T-helper 17 cell (primary cell): ENCODE measurements around the gene YPEL3. TPM values are rescaled to one million over a fixed set of nuclear protein-coding genes. Genes with fewer than 3 reads are reported as not detected.

Experiments
- ATAC-seq: fragments of 150-1000 bp; cut with Tn5 transposase; 2 replicates; pipeline ENCODE4 v1.10.0; 2021; ENCODE audit warnings: mild to moderate bottlenecking, moderate library complexity
- DNase-seq, 3 donors: peaks; one replicate each; pipeline versions ENCODE4 v3.0.0 to v3.0.0-alpha.2; 2020 to 2021
- H3K9me3 ChIP-seq: one replicate; pipeline ENCODE4 v1.7.0; 2013; ENCODE audit warnings: low read length, mild to moderate bottlenecking; ENCODE audit not compliant: control insufficient read depth, poor library complexity, severe bottlenecking
- H3K27ac Mint-ChIP-seq: one replicate; pipeline ENCODE4 v1.8.0; 2022; ENCODE audit warnings: mild to moderate bottlenecking, moderate library complexity, mixed read lengths
- H3K27me3 Mint-ChIP-seq: one replicate; pipeline ENCODE4 v1.8.0; 2022; ENCODE audit warnings: mixed read lengths
- H3K36me3 Mint-ChIP-seq: one replicate; pipeline ENCODE4 v1.8.0; 2022; ENCODE audit warnings: low read depth, mixed read lengths
- H3K4me1 Mint-ChIP-seq: one replicate; pipeline ENCODE4 v1.8.0; 2022; ENCODE audit warnings: mild to moderate bottlenecking, mixed read lengths
- H3K4me3 Mint-ChIP-seq: one replicate; pipeline ENCODE4 v1.8.0; 2022; ENCODE audit warnings: mild to moderate bottlenecking, moderate library complexity, mixed read lengths
- total RNA-seq, 4 donors: library from RNA in 2 of 4; stranded (reverse) in 2 of 4; gene quantifications; one replicate each; pipeline ENCODE4 v1.2.3 and lab custom pipeline; 2022 to 2026

Gene YPEL3
- total RNA-seq, 2 donors from 2014 or later = 94.9 to 131 TPM

DNA sequence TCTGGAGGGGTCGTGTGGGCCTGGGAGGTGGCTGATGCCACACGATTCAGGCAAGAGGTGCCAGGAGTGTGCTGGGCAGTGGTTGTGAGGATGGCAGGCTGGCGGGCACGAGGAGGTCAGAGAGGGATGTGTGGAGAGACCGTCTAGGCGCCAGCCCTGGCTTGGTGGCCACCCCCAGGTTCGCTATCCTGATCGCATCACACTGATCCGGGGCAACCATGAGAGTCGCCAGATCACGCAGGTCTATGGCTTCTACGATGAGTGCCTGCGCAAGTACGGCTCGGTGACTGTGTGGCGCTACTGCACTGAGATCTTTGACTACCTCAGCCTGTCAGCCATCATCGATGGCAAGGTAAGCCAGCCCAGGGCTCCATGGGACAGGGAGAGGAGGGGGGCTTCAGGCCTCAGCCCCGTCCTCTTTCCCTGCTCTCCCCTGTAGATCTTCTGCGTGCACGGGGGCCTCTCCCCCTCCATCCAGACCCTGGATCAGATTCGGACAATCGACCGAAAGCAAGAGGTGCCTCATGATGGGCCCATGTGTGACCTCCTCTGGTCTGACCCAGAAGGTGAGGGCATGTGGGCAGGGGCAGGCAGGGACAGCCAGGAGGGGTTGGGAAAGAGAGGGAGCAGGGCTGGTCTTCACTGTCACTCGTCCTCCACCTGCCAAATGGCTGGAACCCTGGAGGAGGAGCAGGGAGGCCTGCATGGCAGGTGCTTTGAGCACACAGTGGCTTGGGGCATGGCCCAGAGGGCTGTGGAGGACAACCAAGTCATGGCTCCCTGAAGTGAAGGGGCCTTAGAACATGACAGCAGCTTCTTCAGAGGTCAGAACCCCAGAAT lies 12.6 kb downstream of the YPEL3 start:
- H3K4me3 Mint-ChIP-seq = no peak overlapping the region
- H3K36me3 Mint-ChIP-seq = peaks cover 9% of the 10 kb centered on the region
- no peaks in the 10 kb centered on the region for H3K9me3 ChIP-seq
- H3K4me1 Mint-ChIP-seq = peaks cover 17% of the 10 kb centered on the region
- no peaks in the 10 kb centered on the region for H3K27me3 Mint-ChIP-seq
- DNase-seq (no peak), ATAC-seq (peak; percentile 20)
- no peak overlapping the region for H3K27ac Mint-ChIP-seq

DNA sequence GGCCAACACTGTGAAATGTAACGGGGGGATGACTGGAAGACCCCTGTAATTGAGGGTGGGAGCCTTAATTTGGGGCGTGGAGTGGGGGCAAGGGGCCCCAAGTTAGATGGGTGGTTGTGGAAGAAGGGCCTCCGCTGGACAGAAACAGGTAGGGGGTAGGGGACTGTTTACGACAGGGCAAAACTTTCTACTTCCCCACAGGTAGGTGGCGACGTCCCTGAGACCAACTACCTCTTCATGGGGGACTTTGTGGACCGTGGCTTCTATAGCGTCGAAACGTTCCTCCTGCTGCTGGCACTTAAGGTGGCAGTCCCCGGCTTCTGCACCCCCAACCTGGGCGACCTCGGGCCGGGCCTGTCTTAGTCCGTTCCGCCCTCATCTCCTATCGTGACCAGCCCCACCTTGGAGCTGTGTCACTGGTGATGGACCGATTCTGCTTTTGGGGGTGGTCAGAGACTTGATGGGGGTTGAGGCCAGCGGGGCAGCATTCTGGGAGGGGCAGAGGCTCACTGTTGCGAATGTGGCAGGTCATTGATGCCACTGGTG lies 13.4 kb downstream of the YPEL3 start:
- Mint-ChIP-seq H3K4me3 (no peak overlapping the region), H3K4me1 (peaks cover 23% of the 10 kb centered on the region), H3K36me3 (peaks cover 9% of the 10 kb centered on the region), H3K27me3 (no peaks in the 10 kb centered on the region), H3K27ac (peak overlapping the region; percentile 24)
- no peaks in the 10 kb centered on the region for H3K9me3 ChIP-seq
- DNase-seq (no peak), ATAC-seq (no peak)

DNA sequence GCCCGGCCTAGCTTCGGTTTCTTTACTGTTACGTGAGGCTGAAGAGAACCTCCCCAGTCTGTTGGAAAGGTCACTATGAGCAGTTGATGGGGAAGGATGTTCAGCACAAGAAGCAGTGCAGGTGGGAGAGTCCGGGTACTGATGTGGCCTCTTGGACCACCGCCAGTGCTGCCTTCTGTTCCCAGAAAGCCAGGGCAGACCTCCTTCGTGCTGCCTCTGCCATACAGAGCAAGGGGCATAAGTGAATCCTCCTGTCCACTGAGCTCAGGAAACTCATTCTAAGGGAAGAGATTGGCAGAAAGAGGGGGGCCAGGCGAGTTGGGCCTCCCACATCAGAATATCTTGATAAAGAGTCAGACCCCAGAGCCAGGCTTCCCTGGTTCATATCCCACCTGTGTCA lies 16.5 kb downstream of the YPEL3 start:
- Mint-ChIP-seq H3K4me1 (peaks cover 37% of the 10 kb centered on the region), H3K27ac (no peak overlapping the region), H3K36me3 (peaks cover 11% of the 10 kb centered on the region), H3K4me3 (no peak overlapping the region), H3K27me3 (no peaks in the 10 kb centered on the region)
- no peaks in the 10 kb centered on the region for H3K9me3 ChIP-seq
- ATAC-seq (no peak), DNase-seq (no peak)

DNA sequence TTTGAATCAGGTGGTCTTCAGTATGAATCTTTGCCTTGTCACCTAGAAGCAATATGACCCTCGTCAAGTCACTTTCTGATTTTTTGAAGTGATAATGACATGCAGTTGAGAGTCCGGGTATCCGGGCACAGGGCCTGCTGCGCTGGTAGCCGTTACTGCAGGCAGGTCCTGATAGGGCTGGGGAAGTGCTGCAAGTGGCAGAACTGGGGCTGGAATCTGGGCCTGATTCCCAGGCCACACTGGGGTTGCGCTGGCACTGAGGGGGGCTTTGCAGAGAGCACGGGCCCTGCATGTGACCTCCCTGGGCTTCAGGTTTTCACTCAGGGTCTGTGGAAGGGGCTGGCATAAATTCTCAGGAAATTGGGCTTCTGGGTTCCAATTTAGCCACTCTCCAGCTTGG lies 17.3 kb downstream of the YPEL3 start:
- Mint-ChIP-seq H3K27ac (no peak overlapping the region), H3K4me1 (peaks cover 33% of the 10 kb centered on the region), H3K27me3 (no peaks in the 10 kb centered on the region), H3K36me3 (peaks cover 8% of the 10 kb centered on the region), H3K4me3 (no peak overlapping the region)
- no peak for DNase-seq
- H3K9me3 ChIP-seq = no peaks in the 10 kb centered on the region
- ATAC-seq = no peak

DNA sequence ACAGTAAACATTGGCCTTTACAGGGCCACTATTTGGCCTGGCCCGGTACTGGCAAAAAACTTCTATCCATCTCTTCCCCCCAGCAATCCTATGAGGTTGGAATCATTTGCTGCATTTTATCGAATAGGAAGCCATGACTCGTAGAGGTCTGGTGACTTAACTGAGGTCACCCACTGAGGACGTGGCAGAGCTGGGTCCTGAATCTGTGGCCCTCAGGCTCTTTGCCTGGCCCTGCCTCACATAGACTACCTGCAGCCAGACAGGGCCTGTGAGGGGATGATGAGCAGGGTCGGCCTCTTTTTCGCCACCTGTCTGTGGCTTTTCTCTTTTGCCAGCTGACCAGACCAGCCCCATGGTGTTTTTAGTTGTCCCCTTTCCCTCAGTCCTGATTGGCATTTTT lies 18.4 kb downstream of the YPEL3 start:
- H3K4me1 Mint-ChIP-seq = peaks cover 28% of the 10 kb centered on the region
- peak overlapping the region; percentile 96 for H3K27ac Mint-ChIP-seq
- no peaks in the 10 kb centered on the region for H3K9me3 ChIP-seq
- H3K36me3 Mint-ChIP-seq = peaks cover 5% of the 10 kb centered on the region
- peak overlapping the region; percentile 99 for H3K4me3 Mint-ChIP-seq
- DNase-seq (no peak), ATAC-seq (no peak)
- H3K27me3 Mint-ChIP-seq = no peaks in the 10 kb centered on the region

DNA sequence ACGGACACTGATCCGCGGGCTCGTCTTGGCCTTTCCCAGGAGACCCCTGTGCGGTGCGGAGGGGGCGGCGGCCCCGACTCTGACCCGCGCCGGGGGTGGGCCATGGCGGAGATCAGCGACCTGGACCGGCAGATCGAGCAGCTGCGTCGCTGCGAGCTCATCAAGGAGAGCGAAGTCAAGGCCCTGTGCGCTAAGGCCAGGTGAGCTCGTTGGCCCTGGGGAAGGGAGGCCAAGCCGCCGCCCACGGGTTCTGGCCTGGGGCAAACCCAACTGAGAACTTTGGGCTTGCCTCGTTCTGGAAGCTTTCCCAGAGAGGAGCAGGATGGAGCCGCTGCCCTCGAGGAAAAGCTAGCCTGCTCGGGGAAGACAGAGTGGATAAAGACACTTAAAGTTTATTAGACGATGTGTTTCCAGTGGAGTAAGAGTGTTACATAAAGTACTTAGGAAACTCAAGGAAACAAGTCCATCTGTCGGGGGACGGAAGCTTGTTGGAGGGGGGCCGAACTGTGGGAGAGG lies 19.7 kb downstream of the YPEL3 start:
- ATAC-seq (peak; percentile 60), DNase-seq (no peak)
- no peaks in the 10 kb centered on the region for H3K9me3 ChIP-seq
- H3K4me1 Mint-ChIP-seq = peaks cover 28% of the 10 kb centered on the region
- no peaks in the 10 kb centered on the region for H3K27me3 Mint-ChIP-seq
- peak overlapping the region; percentile 99 for H3K4me3 Mint-ChIP-seq
- peaks cover 2% of the 10 kb centered on the region for H3K36me3 Mint-ChIP-seq
- peak overlapping the region; percentile 96 for H3K27ac Mint-ChIP-seq

DNA sequence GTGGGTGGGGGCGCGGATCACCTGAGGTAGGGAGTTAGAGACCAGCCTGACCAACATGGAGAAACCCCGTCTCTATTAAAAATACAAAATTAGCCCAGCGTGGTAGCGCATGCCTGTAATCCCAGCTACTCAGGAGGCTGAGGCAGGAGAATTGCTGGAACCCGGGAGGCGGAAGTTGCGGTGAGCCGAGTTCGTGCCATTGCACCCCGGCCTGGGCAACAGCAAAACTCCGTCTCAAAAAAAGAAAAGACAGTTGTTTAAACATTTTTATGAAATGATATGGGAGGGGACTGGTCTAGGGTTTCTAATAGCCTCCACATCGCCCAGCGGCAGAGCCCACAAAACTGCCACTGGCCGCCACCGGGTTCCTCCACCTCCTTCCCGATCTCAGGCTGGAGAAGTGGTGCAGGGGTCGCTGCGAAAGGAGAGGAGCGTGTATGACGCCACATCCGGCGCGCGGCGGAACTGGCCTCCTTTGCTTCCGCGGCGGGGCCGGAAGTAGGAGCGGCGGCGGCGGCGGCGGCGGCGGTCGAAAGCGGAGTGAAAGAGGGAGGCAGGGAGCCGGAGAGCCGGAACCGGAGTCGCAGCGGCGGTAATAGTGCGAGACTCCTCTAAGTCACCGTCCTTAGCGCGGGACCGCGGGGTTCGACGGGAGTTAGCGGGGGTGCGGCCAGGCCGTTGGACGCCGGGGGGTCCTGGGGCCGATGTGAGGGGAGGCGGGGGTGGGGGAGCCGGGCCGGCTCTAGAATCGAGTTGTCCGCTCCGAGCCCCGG lies 20.3 kb downstream of the YPEL3 start, which contains the start of gene PPP4C:
PPP4C (plus strand) TSS at position 492 of the 773 bp plus-strand sequence. CDS start 384 bp downstream, outside the sequence.
- ATAC-seq (peak; percentile 92), DNase-seq (peak; percentile 85 to 92 (median 88))
- no peaks in the 10 kb centered on the region for H3K9me3 ChIP-seq
- peak within 1 kb of the TSS; percentile 99 for H3K4me3 Mint-ChIP-seq
- H3K27me3 Mint-ChIP-seq = no peaks in the 10 kb centered on the region
- peak within 1 kb of the TSS; percentile 96 for H3K27ac Mint-ChIP-seq
- peaks cover 2% of the 10 kb centered on the region for H3K36me3 Mint-ChIP-seq
- peaks cover 28% of the 10 kb centered on the region for H3K4me1 Mint-ChIP-seq

DNA sequence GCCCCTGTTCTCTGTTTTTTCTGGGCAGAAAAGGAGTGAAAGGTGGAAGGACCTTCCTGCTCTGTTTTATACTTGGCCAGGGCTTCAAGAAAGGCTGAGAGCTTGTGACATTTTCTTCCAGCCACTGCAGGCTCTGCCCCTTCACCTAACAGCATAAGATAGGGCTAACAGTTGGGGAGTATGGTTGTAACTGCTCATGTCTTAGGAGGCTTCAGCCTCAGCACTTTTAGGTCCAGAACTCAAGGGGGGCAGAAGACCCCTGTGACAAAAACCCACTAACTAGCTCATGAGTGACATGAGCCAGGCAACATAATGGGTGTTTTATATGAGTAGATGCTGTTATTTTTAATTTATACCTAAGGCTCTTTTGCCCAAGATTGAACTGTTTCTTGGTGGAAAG lies 25.5 kb downstream of the YPEL3 start:
- H3K9me3 ChIP-seq = no peaks in the 10 kb centered on the region
- no peak overlapping the region for H3K4me3 Mint-ChIP-seq
- H3K4me1 Mint-ChIP-seq = peaks cover 21% of the 10 kb centered on the region
- no peaks in the 10 kb centered on the region for H3K36me3 Mint-ChIP-seq
- H3K27ac Mint-ChIP-seq = peak overlapping the region; percentile 59
- ATAC-seq (no peak), DNase-seq (no peak)
- H3K27me3 Mint-ChIP-seq = no peaks in the 10 kb centered on the region

DNA sequence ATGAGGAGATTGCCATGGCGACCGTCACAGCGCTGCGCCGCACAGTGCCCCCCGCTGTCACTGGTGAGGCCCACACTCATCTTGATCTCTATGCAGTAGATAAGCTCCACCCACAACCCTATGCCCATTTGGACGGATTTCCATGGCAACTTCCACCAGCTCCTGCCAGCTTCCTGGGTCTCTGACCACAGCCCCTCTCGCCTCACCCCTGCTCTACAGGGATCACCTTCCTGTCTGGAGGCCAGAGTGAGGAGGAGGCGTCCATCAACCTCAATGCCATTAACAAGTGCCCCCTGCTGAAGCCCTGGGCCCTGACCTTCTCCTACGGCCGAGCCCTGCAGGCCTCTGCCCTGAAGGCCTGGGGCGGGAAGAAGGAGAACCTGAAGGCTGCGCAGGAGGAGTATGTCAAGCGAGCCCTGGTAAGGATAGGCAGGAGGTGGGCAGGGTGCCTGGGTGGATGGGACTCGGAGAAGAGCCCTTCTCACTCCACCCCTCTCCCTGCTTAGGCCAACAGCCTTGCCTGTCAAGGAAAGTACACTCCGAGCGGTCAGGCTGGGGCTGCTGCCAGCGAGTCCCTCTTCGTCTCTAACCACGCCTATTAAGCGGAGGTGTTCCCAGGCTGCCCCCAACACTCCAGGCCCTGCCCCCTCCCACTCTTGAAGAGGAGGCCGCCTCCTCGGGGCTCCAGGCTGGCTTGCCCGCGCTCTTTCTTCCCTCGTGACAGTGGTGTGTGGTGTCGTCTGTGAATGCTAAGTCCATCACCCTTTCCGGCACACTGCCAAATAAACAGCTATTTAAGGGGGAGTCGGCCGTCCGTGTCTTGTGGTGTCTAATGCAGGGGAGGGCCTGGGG lies 26.2 kb downstream of the YPEL3 start:
- Mint-ChIP-seq H3K4me3 (no peak overlapping the region), H3K4me1 (peaks cover 19% of the 10 kb centered on the region), H3K36me3 (no peaks in the 10 kb centered on the region), H3K27me3 (no peaks in the 10 kb centered on the region), H3K27ac (peak overlapping the region; percentile 59)
- ATAC-seq (no peak), DNase-seq (no peak)
- no peaks in the 10 kb centered on the region for H3K9me3 ChIP-seq

DNA sequence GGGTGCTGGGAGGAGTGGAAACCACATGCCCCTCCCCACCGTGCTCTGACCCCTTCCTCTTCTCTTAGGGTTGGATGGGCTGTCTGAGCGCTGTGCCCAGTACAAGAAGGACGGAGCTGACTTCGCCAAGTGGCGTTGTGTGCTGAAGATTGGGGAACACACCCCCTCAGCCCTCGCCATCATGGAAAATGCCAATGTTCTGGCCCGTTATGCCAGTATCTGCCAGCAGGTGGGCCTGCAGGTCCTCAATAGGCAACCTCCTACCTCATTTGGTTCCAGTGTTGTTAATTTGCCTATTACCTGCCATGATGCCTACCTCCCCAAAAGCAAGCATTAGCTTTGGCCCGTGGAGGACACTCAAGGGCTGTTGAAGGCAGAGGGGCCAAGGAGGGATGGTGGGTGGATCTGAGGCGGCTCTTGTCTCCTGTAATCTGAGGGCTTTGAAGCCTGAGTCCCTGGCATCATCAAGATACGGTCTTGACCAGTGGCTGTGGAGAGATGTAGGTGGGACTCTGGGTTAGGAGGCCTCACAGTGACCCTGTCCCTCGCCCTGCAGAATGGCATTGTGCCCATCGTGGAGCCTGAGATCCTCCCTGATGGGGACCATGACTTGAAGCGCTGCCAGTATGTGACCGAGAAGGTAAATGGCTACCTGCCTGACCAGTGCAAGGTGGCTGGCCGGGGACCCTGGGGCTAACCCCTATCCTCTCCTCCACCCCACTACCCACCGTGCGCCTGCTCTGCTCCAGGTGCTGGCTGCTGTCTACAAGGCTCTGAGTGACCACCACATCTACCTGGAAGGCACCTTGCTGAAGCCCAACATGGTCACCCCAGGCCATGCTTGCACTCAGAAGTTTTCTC lies 27.0 kb downstream of the YPEL3 start:
- H3K9me3 ChIP-seq = no peaks in the 10 kb centered on the region
- no peak for ATAC-seq
- H3K4me1 Mint-ChIP-seq = peaks cover 24% of the 10 kb centered on the region
- H3K36me3 Mint-ChIP-seq = no peaks in the 10 kb centered on the region
- H3K4me3 Mint-ChIP-seq = peak overlapping the region; percentile 49
- DNase-seq = peak in 2 of 3 donors; percentile 33 to 50
- H3K27me3 Mint-ChIP-seq = no peaks in the 10 kb centered on the region
- peak overlapping the region; percentile 72 for H3K27ac Mint-ChIP-seq

DNA sequence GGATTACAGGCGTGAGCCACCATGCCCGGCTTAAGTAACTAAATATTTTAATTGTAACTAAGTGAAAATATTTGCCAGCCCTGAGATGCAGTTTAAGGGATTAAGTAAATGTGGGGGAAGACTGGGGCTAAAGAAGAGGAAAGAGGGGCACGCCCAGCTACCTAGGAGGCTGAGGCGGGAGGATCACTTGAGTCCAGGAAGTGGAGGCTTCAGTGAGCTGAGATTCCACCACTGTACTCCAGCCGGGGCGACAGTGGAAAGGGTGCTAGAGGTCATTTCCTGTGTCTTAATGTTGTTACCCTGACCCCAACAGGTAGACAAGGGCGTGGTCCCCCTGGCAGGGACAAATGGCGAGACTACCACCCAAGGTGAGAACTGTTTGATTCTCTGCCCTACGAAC lies 27.7 kb downstream of the YPEL3 start:
- Mint-ChIP-seq H3K4me3 (peak overlapping the region; percentile 49), H3K36me3 (no peaks in the 10 kb centered on the region), H3K4me1 (peaks cover 28% of the 10 kb centered on the region), H3K27ac (peak overlapping the region; percentile 72), H3K27me3 (no peaks in the 10 kb centered on the region)
- no peaks in the 10 kb centered on the region for H3K9me3 ChIP-seq
- no peak for ATAC-seq
- DNase-seq = no peak

DNA sequence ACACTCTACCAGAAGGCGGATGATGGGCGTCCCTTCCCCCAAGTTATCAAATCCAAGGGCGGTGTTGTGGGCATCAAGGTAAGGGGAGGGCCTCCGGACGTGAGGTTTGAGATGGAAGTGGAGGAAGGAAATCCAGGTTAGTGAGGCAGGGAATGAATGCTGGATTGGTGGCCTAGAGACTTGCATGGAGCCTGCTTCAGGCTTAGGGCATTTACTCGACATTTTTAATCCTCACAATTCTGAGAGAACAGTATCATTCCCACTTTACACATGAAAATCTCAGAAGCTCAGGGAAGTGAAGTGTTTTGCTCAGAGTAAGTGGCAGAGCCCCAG lies 28.5 kb downstream of the YPEL3 start:
- ATAC-seq (no peak), DNase-seq (no peak)
- H3K27ac Mint-ChIP-seq = peak overlapping the region; percentile 96
- peak overlapping the region; percentile 98 for H3K4me3 Mint-ChIP-seq
- no peaks in the 10 kb centered on the region for H3K36me3 Mint-ChIP-seq
- no peaks in the 10 kb centered on the region for H3K9me3 ChIP-seq
- H3K27me3 Mint-ChIP-seq = no peaks in the 10 kb centered on the region
- peaks cover 28% of the 10 kb centered on the region for H3K4me1 Mint-ChIP-seq
